ENCODE results near the gene ELAVL1.

The ELAVL1 gene

GRCh38 chr19:8020681-8021080 lies 15.2 kb upstream of the ELAVL1 start:
- no peak for DNase-seq

- DNase-seq = no peak
Observed at GRCh38 chr19:8017808-8018207, 12.4 kb upstream of the ELAVL1 start.

- no peak for DNase-seq
Observed at GRCh38 chr19:8004723-8005513, 523 bp downstream of the ELAVL1 start.

- no peak for DNase-seq
Observed at GRCh38 chr19:8004001-8004400, 1.4 kb downstream of the ELAVL1 start.

- peak; percentile 19 for DNase-seq
Observed at GRCh38 chr19:8001995-8002849, 3.2 kb downstream of the ELAVL1 start.

- no peak for DNase-seq
Observed at GRCh38 chr19:8001651-8001994, 3.8 kb downstream of the ELAVL1 start.

GRCh38 chr19:8000298-8001038 lies 5.0 kb downstream of the ELAVL1 start:
- no peak for DNase-seq

- DNase-seq = no peak
Observed at GRCh38 chr19:7999376-7999775, 6.1 kb downstream of the ELAVL1 start.

GRCh38 chr19:7997809-7998480 lies 7.5 kb downstream of the ELAVL1 start:
- no peak for DNase-seq

- no peak for DNase-seq
Observed at GRCh38 chr19:7996883-7997282, 8.6 kb downstream of the ELAVL1 start.

GRCh38 chr19:7995810-7996158 lies 9.7 kb downstream of the ELAVL1 start:
- DNase-seq = no peak

- DNase-seq = no peak
Observed at GRCh38 chr19:7994928-7995809, 10.3 kb downstream of the ELAVL1 start.

GRCh38 chr19:7994114-7994513 lies 11.3 kb downstream of the ELAVL1 start:
- DNase-seq = no peak

GRCh38 chr19:7993560-7993959 lies 11.9 kb downstream of the ELAVL1 start:
- no peak for DNase-seq

- no peak for DNase-seq
Observed at GRCh38 chr19:7992575-7992974, 12.9 kb downstream of the ELAVL1 start.

- no peak for DNase-seq
Observed at GRCh38 chr19:7989071-7989575, 16.3 kb downstream of the ELAVL1 start.

GRCh38 chr19:7988307-7988706 lies 17.1 kb downstream of the ELAVL1 start:
- no peak for DNase-seq

GRCh38 chr19:7987114-7987768 lies 18.2 kb downstream of the ELAVL1 start:
- DNase-seq = no peak

GRCh38 chr19:7986321-7987113 lies 18.9 kb downstream of the ELAVL1 start:
- no peak for DNase-seq

GRCh38 chr19:7985481-7985911 lies 19.9 kb downstream of the ELAVL1 start:
- DNase-seq = no peak

Data from NCI-H1105 (cell line).